Stimulated activated CD4-positive, alpha-beta T cell treated with anti-CD3 and anti-CD28 coated beads, Interleukin-4, amount 100 ng/mL, for 24 hours (primary cell): ENCODE results near the gene C6orf132.

Experiments
- DNase-seq: peaks from one replicate; pipeline ENCODE4 v3.0.0-alpha.2; 2020

Gene C6orf132

DNA sequence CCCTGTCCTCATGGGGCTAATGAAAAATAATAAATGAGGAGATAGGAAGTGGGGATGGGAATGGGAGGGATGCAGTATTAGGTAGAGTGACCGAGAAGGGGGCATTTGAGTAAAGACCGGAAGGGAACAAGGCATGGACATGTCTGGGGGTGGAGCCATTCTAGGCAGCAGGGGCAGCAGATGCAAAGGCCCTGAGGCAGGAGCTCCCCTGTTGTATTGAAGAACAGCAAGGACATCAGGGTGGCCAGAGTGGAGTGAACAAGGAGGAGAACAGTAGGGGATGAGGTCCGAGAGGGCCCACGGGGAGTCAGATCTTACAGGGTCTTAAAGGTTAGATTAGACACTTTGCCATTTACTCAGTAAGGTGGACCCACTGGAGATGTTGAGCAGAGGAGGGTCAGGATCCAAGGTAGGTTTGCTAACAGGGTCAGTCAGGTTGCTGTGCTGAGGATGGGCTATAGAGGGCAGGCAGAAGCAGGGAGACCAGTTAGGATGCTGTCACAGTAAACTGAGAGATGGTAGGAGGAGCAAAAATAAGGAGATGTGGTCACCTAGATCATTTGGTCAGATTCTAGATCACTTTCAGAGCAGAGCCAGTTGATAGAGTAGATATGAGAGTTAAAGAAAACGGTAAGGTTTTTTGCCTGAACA is 73.4 kb downstream of the C6orf132 start:
- DNase-seq: no peak

DNA sequence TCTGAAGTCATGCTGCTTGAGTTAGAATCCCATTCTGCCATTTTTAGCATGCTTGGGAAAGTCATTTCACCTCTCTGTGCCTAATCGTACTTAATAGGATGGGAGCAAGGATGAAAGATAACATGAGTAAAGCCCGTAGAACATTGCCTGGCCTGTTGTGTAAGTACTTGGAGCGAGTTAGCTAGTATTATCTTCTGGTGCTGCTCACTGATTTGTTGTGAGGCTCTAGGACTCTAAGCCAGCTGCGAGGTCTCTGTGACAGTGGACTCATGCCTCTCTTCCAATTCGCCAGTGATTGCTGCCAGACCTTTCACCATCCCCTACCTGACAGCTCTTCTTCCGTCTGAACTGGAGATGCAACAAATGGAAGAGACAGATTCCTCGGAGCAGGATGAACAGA is 74.2 kb downstream of the C6orf132 start:
- no peak for DNase-seq

DNA sequence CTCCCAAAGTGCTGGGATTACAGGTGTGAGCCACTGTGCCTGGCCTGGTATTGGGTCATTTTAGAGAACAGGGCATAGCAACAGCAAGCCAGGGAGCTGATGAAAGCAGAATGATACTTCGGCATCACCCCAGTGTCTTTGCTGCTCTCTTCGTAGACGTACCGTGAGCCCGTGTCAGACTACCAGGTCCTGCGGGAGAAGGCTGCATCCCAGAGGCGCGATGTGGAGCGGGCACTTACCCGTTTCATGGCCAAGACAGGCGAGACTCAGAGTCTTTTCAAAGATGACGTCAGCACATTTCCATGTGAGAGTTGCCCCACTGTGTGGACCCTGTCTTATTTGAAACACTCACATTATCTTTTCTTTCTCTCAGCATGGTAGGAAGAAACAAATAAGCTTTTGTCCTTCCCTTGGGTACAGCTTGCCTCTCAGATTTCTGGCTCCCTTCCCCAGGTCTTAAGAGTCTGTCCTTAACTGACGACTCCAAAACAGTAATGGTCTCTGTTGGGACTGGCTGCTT is 76.2 kb downstream of the C6orf132 start:
- no peak for DNase-seq

DNA sequence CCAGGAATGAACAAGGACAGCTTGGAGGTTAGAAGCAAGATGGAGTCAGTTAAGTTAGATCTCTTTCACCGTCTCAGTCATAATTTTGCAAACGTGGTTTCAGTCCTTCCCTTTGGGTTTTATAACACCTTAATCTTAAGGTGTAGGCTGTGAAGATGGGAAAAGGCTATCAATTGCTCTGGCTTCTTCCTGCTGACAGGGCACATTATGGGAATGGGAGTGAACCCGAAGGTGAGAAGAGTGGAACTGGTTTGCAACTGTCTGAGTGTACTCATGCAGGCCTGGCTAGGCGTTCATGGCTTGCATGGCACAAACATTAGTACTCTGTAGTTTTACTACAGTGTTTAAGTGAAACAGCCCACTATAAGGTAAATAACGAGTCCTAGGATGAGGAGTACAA is 82.7 kb downstream of the C6orf132 start:
- no peak for DNase-seq

DNA sequence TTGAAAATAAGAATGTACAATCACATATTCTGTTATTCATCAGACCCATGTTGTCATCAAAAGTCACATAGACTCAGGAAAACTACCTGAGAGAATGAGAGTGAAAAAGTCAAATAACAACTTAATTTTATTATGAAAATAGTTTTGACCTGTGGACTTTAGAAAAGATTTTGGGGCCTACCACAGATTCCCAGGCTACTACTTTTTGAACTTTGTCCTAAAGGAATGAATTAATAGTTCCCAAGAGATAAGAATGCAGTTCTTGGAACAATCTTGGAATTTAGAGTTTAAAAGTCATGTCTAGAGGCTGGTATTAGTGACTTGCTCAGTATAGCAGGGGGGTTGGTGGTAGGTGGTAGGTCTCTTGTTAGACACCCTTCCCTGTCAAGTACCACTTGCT is 88.8 kb downstream of the C6orf132 start:
- no peak for DNase-seq

DNA sequence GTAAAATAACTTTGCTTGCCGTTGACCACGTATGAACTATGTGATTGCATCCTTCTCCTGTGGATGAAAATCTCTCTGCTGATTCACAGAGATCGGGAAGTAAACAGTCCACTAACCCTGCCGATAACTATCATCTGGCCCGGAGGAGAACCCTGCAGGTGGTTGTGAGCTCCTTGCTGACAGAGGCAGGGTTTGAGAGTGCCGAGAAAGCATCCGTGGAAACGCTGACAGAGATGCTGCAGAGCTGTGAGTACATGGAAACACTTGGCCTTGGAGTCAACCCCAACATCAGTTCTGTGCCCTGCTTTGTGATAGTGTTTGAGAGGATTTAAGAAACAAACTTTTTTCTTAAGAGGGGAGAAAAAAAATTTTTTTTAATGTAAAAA is 91.2 kb downstream of the C6orf132 start:
- DNase-seq: no peak
